ENCODE results near the gene IL9.

- TF ChIP-seq CBFB (IDR thresholded peaks at IDR 0.05; ENCODE audit: low read depth) (no peak), EZH2 (IDR thresholded peaks at IDR 0.05; ENCODE audit: borderline replicate concordance, control insufficient read depth, low read depth, low read length) (no peak), POLR2AphosphoS5 (IDR thresholded peaks at IDR 0.05; ENCODE audit: low read length) (no peak), CEBPB (IDR thresholded peaks at IDR 0.05; ENCODE audit: borderline replicate concordance in 1 of 2, low read depth in 2 of 2, low read length in 2 of 2) (no peak), USF2 (IDR thresholded peaks at IDR 0.05; ENCODE audit: borderline replicate concordance, low read depth, low read length) (no peak), CUX1 (IDR thresholded peaks at IDR 0.05; ENCODE audit: insufficient replicate concordance, low read depth, low read length) (no peak), JUND (IDR thresholded peaks at IDR 0.05; ENCODE audit: low read depth, low read length) (no peak), JUNB (IDR thresholded peaks at IDR 0.05) (no peak)
Observed at GRCh38 chr5:135886136-135886535, 9.5 kb downstream of the IL9 start.
